ENCODE measurements around the gene PARD6G. TPM values are rescaled to one million over a fixed set of nuclear protein-coding genes. Genes with fewer than 3 reads are reported as not detected.

The PARD6G gene
- polyA plus RNA-seq, 1 of the 3 experiments (the other 2 are of a cell fraction), result 4.3 TPM

- WGBS (ENCODE audit: low lambda C conversion rate), result 78% methylated on average over 17 of the region's 30 CpGs
- Histone ChIP-seq H3K4me3 (ENCODE audit: low read depth in 2 of 2, low read length in 1 of 2) (no peak overlapping the region), H3K9me2 (no peaks in the 10 kb centered on the region), H3K9ac (no peak overlapping the region), H3F3A (replicated peaks; ENCODE audit: insufficient read depth) (no peaks in the 10 kb centered on the region), H3K4me2 (no peak overlapping the region), H4K20me1 (ENCODE audit: insufficient read depth) (no peaks in the 10 kb centered on the region), H3K36me3 (replicated peaks in 1 of 2; ENCODE audit: control insufficient read depth in 1 of 2, insufficient read depth in 2 of 2, low read length in 1 of 2) (no peaks in the 10 kb centered on the region), H2AFZ (ENCODE audit: low read depth) (no peak overlapping the region), H3K27ac (ENCODE audit: low read depth in 2 of 2, low read length in 1 of 2) (no peak overlapping the region), H3K79me2 (ENCODE audit: insufficient read depth) (no peaks in the 10 kb centered on the region), H3K27me3 (ENCODE audit: insufficient read depth) (no peaks in the 10 kb centered on the region), H3K4me1 (ENCODE audit: control insufficient read depth in 1 of 2, insufficient read depth in 2 of 2, low read depth in 1 of 2, low read length in 1 of 2) (no peaks in the 10 kb centered on the region; a peak in 1 of 4 replicates), H3K9me3 (no peaks in the 10 kb centered on the region)
- POLR2A ChIA-PET, result no interaction called here
- TF ChIP-seq TEAD4 (IDR thresholded peaks at IDR 0.05; ENCODE audit: borderline replicate concordance, insufficient read depth) (no peak), SMC3 (IDR thresholded peaks at IDR 0.05; ENCODE audit: low read depth, low read length) (no peak), EZH2phosphoT487 (IDR thresholded peaks at IDR 0.05; ENCODE audit: borderline replicate concordance, low read depth) (no peak), NFIC (IDR thresholded peaks at IDR 0.05; ENCODE audit: borderline replicate concordance) (no peak), GABPA (IDR thresholded peaks at IDR 0.05; ENCODE audit: low read depth) (no peak), ELF1 (IDR thresholded peaks at IDR 0.05) (no peak), FOSL2 (IDR thresholded peaks at IDR 0.05; ENCODE audit: borderline replicate concordance, low read depth) (no peak), POLR2AphosphoS5 (IDR thresholded peaks at IDR 0.05; ENCODE audit: low read depth, low read length) (no peak), SIN3A (IDR thresholded peaks at IDR 0.05; ENCODE audit: borderline replicate concordance, low read depth, low read length) (no peak), RXRA (IDR thresholded peaks at IDR 0.05; ENCODE audit: borderline replicate concordance, low read depth) (no peak), EP300 (IDR thresholded peaks at IDR 0.05; ENCODE audit: borderline replicate concordance in 1 of 2, low read depth in 1 of 2, low read length in 1 of 2) (no peak), MXI1 (IDR thresholded peaks at IDR 0.05; ENCODE audit: low read depth, low read length) (no peak)
- TF ChIP-seq, protein P1, sequence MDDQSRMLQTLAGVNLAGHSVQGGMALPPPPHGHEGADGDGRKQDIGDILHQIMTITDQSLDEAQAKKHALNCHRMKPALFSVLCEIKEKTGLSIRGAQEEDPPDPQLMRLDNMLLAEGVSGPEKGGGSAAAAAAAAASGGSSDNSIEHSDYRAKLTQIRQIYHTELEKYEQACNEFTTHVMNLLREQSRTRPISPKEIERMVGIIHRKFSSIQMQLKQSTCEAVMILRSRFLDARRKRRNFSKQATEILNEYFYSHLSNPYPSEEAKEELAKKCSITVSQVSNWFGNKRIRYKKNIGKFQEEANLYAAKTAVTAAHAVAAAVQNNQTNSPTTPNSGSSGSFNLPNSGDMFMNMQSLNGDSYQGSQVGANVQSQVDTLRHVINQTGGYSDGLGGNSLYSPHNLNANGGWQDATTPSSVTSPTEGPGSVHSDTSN (IDR thresholded peaks at IDR 0.05), result no peak
- TF ChIP-seq, protein P2, sequence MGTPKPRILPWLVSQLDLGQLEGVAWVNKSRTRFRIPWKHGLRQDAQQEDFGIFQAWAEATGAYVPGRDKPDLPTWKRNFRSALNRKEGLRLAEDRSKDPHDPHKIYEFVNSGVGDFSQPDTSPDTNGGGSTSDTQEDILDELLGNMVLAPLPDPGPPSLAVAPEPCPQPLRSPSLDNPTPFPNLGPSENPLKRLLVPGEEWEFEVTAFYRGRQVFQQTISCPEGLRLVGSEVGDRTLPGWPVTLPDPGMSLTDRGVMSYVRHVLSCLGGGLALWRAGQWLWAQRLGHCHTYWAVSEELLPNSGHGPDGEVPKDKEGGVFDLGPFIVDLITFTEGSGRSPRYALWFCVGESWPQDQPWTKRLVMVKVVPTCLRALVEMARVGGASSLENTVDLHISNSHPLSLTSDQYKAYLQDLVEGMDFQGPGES (IDR thresholded peaks at IDR 0.05; ENCODE audit: low read depth, low read length), result no peak
- TF ChIP-seq, protein P3, sequence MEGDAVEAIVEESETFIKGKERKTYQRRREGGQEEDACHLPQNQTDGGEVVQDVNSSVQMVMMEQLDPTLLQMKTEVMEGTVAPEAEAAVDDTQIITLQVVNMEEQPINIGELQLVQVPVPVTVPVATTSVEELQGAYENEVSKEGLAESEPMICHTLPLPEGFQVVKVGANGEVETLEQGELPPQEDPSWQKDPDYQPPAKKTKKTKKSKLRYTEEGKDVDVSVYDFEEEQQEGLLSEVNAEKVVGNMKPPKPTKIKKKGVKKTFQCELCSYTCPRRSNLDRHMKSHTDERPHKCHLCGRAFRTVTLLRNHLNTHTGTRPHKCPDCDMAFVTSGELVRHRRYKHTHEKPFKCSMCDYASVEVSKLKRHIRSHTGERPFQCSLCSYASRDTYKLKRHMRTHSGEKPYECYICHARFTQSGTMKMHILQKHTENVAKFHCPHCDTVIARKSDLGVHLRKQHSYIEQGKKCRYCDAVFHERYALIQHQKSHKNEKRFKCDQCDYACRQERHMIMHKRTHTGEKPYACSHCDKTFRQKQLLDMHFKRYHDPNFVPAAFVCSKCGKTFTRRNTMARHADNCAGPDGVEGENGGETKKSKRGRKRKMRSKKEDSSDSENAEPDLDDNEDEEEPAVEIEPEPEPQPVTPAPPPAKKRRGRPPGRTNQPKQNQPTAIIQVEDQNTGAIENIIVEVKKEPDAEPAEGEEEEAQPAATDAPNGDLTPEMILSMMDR (IDR thresholded peaks at IDR 0.05), result no peak
- CTCF ChIA-PET, result interaction anchor here (1.5 to 2.1 kb wide), 2 partner anchors 8 to 22 kb away, joined by 5 to 8 read pairs; no protein-coding TSS in a partner anchor
- no peak for DNase-seq
Measured at GRCh38 chr18:80178935-80179818, 68.1 kb downstream of the PARD6G start.

Measured in SK-N-SH (cell line).